Hepatocyte (in vitro differentiated cells): ENCODE measurements around the gene GPC5. TPM values are rescaled to one million over a fixed set of nuclear protein-coding genes. Genes with fewer than 3 reads are reported as not detected.

Source experiments
- DNase-seq: peaks from one replicate; pipeline ENCODE4 v3.0.0-alpha.2; 2016; ENCODE audit warnings: low spot score
- H2AFZ ChIP-seq: fragments of 200-600 bp; sonication (generic); 2 replicates; pipeline ENCODE4 v1.6.0; 2016; ENCODE audit warnings: antibody characterized with exemption, mild to moderate bottlenecking
- H3K27ac ChIP-seq: fragments of 200-600 bp; sonication (generic); 2 replicates; pipeline ENCODE4 v1.5.1; 2016; ENCODE audit warnings: mild to moderate bottlenecking
- H3K27me3 ChIP-seq: fragments of 200-600 bp; sonication (generic); 2 replicates; pipeline ENCODE4 v1.6.1; 2016
- H3K36me3 ChIP-seq: fragments of 200-600 bp; sonication (generic); replicated peaks from 2 replicates; pipeline ENCODE4 v1.5.1; 2016; ENCODE audit warnings: low read depth; ENCODE audit not compliant: insufficient read depth
- H3K4me1 ChIP-seq: fragments of 200-600 bp; sonication (generic); 2 replicates; pipeline ENCODE4 v1.5.1; 2016; ENCODE audit warnings: mild to moderate bottlenecking, moderate library complexity; ENCODE audit not compliant: insufficient read depth
- H3K4me2 ChIP-seq: fragments of 200-600 bp; sonication (generic); 2 replicates; pipeline ENCODE4 v1.6.0; 2016
- H3K4me3 ChIP-seq: fragments of 200-600 bp; sonication (generic); 2 replicates; pipeline ENCODE4 v1.5.1; 2016; ENCODE audit warnings: mild to moderate bottlenecking
- H3K79me2 ChIP-seq: fragments of 200-600 bp; sonication (generic); 2 replicates; pipeline ENCODE4 v1.6.0; 2017; ENCODE audit warnings: mild to moderate bottlenecking
- H3K9me2 ChIP-seq: fragments of 200-600 bp; sonication (generic); replicated peaks from 2 replicates; pipeline ENCODE4 v1.6.0; 2017; ENCODE audit warnings: mild to moderate bottlenecking; ENCODE audit not compliant: insufficient read depth
- H3K9me3 ChIP-seq: fragments of 200-600 bp; sonication (generic); 2 replicates; pipeline ENCODE4 v1.5.1; 2016; ENCODE audit warnings: low read depth, mild to moderate bottlenecking
- H4K20me1 ChIP-seq: fragments of 200-600 bp; sonication (generic); 2 replicates; pipeline ENCODE4 v1.6.0; 2016; ENCODE audit warnings: mild to moderate bottlenecking; ENCODE audit not compliant: insufficient read depth, poor library complexity, severe bottlenecking
- CTCF ChIP-seq: fragments of 200-600 bp; sonication (generic); IDR thresholded peaks from 2 replicates; pipeline ENCODE4 v1.5.1; 2016; ENCODE audit warnings: antibody characterized with exemption, mild to moderate bottlenecking; ENCODE audit not compliant: poor library complexity
- EZH2 ChIP-seq: fragments of 200-600 bp; sonication (generic); IDR thresholded peaks from 2 replicates; pipeline ENCODE4 v1.6.1; 2016; ENCODE audit warnings: antibody characterized with exemption, mild to moderate bottlenecking, borderline replicate concordance
- EZH2phosphoT487 ChIP-seq: fragments of 200-600 bp; sonication (generic); IDR thresholded peaks from one replicate; pipeline ENCODE4 v1.6.1; 2018; ENCODE audit warnings: antibody characterized with exemption, mild to moderate bottlenecking, low read depth, moderate library complexity; ENCODE audit not compliant: unreplicated experiment, severe bottlenecking
- WGBS: methylation state at CpG from one replicate; pipeline ENCODE4 v1.1.6; 2016; ENCODE audit warnings: low lambda C conversion rate; ENCODE audit errors: missing lambda C conversion rate; 5-methylcytosine and 5-hydroxymethylcytosine counted together
- polyA plus RNA-seq: library from polyadenylated mRNA; unstranded; fragments of >200 nt; fragmentation: Nextera tagmentation; extraction: Ambion mirVana; gene quantifications from 2 replicates; pipeline ENCODE4 v1.2.1, GENCODE V29; 2016
- total RNA-seq: library from RNA; depleted of rRNA; stranded (reverse); fragments of >200 nt; gene quantifications from 2 replicates; pipeline ENCODE4 v1.2.3, GENCODE V29; 2014

The GPC5 gene
- total and polyA plus RNA-seq, 2 experiments from 2014 or later = 3.9 to 5.4 TPM

- Histone ChIP-seq H4K20me1 (no peaks in the 10 kb centered on the region), H3K4me3 (no peak overlapping the region), H3K27me3 (no peaks in the 10 kb centered on the region), H2AFZ (no peak overlapping the region), H3K4me2 (no peak overlapping the region), H3K36me3 (no peaks in the 10 kb centered on the region), H3K9me2 (no peaks in the 10 kb centered on the region), H3K9me3 (no peaks in the 10 kb centered on the region), H3K27ac (no peak overlapping the region), H3K79me2 (no peaks in the 10 kb centered on the region), H3K4me1 (no peaks in the 10 kb centered on the region)
- no peak for DNase-seq
- no peak for TF ChIP-seq CTCF
- TF ChIP-seq EZH2phosphoT487 = no peak
- TF ChIP-seq EZH2 = no peak
- 78% methylated on average over 1 of the region's 1 CpG for WGBS
These were observed 195.0 kb downstream of the GPC5 start for GRCh38 chr13:91593456-91593855.

- Histone ChIP-seq H3K79me2 (no peaks in the 10 kb centered on the region), H3K9me2 (no peaks in the 10 kb centered on the region), H2AFZ (no peak overlapping the region), H3K27me3 (no peaks in the 10 kb centered on the region), H3K4me1 (no peaks in the 10 kb centered on the region), H3K27ac (no peak overlapping the region), H4K20me1 (no peaks in the 10 kb centered on the region), H3K9me3 (no peaks in the 10 kb centered on the region), H3K36me3 (no peaks in the 10 kb centered on the region), H3K4me3 (no peak overlapping the region), H3K4me2 (no peak overlapping the region)
- no peak for TF ChIP-seq EZH2
- TF ChIP-seq CTCF = no peak
- no peak for TF ChIP-seq EZH2phosphoT487
- DNase-seq = no peak
- WGBS = 88% methylated on average over 1 of the region's 1 CpG
These were observed 195.6 kb downstream of the GPC5 start for GRCh38 chr13:91594061-91594460.

GRCh38 chr13:91595677-91596076 is 197.3 kb downstream of the GPC5 start:
- H3K27me3 ChIP-seq = no peaks in the 10 kb centered on the region
- H3K4me1 ChIP-seq = no peaks in the 10 kb centered on the region
- H3K4me2 ChIP-seq = no peak overlapping the region
- 84% methylated on average over 2 of the region's 2 CpGs for WGBS
- no peak overlapping the region for H3K27ac ChIP-seq
- DNase-seq = no peak
- no peaks in the 10 kb centered on the region for H3K79me2 ChIP-seq
- H2AFZ ChIP-seq = no peak overlapping the region
- H3K36me3 ChIP-seq = no peaks in the 10 kb centered on the region
- H3K9me3 ChIP-seq = no peaks in the 10 kb centered on the region
- no peak overlapping the region for H3K4me3 ChIP-seq
- TF ChIP-seq CTCF = no peak
- TF ChIP-seq EZH2 = no peak
- no peak for TF ChIP-seq EZH2phosphoT487
- no peaks in the 10 kb centered on the region for H3K9me2 ChIP-seq
- no peaks in the 10 kb centered on the region for H4K20me1 ChIP-seq

- H3K4me2 ChIP-seq = no peak overlapping the region
- no peak overlapping the region for H2AFZ ChIP-seq
- no peaks in the 10 kb centered on the region for H3K9me3 ChIP-seq
- DNase-seq = no peak
- WGBS = 68% methylated on average over 2 of the region's 2 CpGs
- no peaks in the 10 kb centered on the region for H3K9me2 ChIP-seq
- H3K4me1 ChIP-seq = no peaks in the 10 kb centered on the region
- no peaks in the 10 kb centered on the region for H3K27me3 ChIP-seq
- TF ChIP-seq EZH2phosphoT487 (no peak), EZH2 (no peak), CTCF (no peak)
- no peaks in the 10 kb centered on the region for H3K79me2 ChIP-seq
- H3K4me3 ChIP-seq = no peak overlapping the region
- no peaks in the 10 kb centered on the region for H4K20me1 ChIP-seq
- no peak overlapping the region for H3K27ac ChIP-seq
- no peaks in the 10 kb centered on the region for H3K36me3 ChIP-seq
These were observed 198.4 kb downstream of the GPC5 start for GRCh38 chr13:91596842-91597241.
